Measurements from ENCODE around the gene PPM1M. TPM values are rescaled to one million over a fixed set of nuclear protein-coding genes. Genes with fewer than 3 reads are reported as not detected.

Gene PPM1M
- total RNA-seq, 1 donor from 2014 or later: 16.9 TPM

- Mint-ChIP-seq H3K9me3 (ENCODE audit: unreplicated experiment) (no peaks in the 10 kb centered on the region), H3K4me3 (ENCODE audit: unreplicated experiment) (no peak overlapping the region)
Observed at GRCh38 chr3:52253314-52254304, 8.1 kb downstream of the PPM1M start.

GRCh38 chr3:52254608-52255007 lies 9.0 kb downstream of the PPM1M start:
- H3K36me3 Mint-ChIP-seq (ENCODE audit: unreplicated experiment): peaks cover 47% of the 10 kb centered on the region
- H3K4me1 Mint-ChIP-seq (ENCODE audit: unreplicated experiment): no peaks in the 10 kb centered on the region
- H3K27ac Mint-ChIP-seq (ENCODE audit: unreplicated experiment): no peak overlapping the region
- TF ChIP-seq, protein P1, sequence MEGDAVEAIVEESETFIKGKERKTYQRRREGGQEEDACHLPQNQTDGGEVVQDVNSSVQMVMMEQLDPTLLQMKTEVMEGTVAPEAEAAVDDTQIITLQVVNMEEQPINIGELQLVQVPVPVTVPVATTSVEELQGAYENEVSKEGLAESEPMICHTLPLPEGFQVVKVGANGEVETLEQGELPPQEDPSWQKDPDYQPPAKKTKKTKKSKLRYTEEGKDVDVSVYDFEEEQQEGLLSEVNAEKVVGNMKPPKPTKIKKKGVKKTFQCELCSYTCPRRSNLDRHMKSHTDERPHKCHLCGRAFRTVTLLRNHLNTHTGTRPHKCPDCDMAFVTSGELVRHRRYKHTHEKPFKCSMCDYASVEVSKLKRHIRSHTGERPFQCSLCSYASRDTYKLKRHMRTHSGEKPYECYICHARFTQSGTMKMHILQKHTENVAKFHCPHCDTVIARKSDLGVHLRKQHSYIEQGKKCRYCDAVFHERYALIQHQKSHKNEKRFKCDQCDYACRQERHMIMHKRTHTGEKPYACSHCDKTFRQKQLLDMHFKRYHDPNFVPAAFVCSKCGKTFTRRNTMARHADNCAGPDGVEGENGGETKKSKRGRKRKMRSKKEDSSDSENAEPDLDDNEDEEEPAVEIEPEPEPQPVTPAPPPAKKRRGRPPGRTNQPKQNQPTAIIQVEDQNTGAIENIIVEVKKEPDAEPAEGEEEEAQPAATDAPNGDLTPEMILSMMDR (IDR thresholded peaks at IDR 0.05): no peak
- H3K9me3 Mint-ChIP-seq (ENCODE audit: unreplicated experiment): no peaks in the 10 kb centered on the region
- no peak overlapping the region for H3K4me3 Mint-ChIP-seq (ENCODE audit: unreplicated experiment)
- DNase-seq (ENCODE audit: extremely low spot score, unreplicated experiment): no peak
- H3K27me3 Mint-ChIP-seq (ENCODE audit: unreplicated experiment): no peaks in the 10 kb centered on the region

More at GRCh38 chr3:52253314-52254304, 8.1 kb downstream of the PPM1M start:
- Mint-ChIP-seq H3K27me3 (ENCODE audit: unreplicated experiment) (no peaks in the 10 kb centered on the region), H3K4me1 (ENCODE audit: unreplicated experiment) (no peaks in the 10 kb centered on the region), H3K36me3 (ENCODE audit: unreplicated experiment) (peaks cover 39% of the 10 kb centered on the region), H3K27ac (ENCODE audit: unreplicated experiment) (no peak overlapping the region)
- DNase-seq (ENCODE audit: extremely low spot score, unreplicated experiment): no peak
- TF ChIP-seq, protein P1 (IDR thresholded peaks at IDR 0.05): no peak

GRCh38 chr3:52256159-52256558 lies 10.6 kb downstream of the PPM1M start:
- no peak overlapping the region for H3K4me3 Mint-ChIP-seq (ENCODE audit: unreplicated experiment)
- DNase-seq (ENCODE audit: extremely low spot score, unreplicated experiment): no peak
- peaks cover 59% of the 10 kb centered on the region for H3K36me3 Mint-ChIP-seq (ENCODE audit: unreplicated experiment)
- no peaks in the 10 kb centered on the region for H3K27me3 Mint-ChIP-seq (ENCODE audit: unreplicated experiment)
- H3K4me1 Mint-ChIP-seq (ENCODE audit: unreplicated experiment): no peaks in the 10 kb centered on the region
- no peaks in the 10 kb centered on the region for H3K9me3 Mint-ChIP-seq (ENCODE audit: unreplicated experiment)
- no peak overlapping the region for H3K27ac Mint-ChIP-seq (ENCODE audit: unreplicated experiment)
- TF ChIP-seq, protein P1 (IDR thresholded peaks at IDR 0.05): no peak

DNA sequence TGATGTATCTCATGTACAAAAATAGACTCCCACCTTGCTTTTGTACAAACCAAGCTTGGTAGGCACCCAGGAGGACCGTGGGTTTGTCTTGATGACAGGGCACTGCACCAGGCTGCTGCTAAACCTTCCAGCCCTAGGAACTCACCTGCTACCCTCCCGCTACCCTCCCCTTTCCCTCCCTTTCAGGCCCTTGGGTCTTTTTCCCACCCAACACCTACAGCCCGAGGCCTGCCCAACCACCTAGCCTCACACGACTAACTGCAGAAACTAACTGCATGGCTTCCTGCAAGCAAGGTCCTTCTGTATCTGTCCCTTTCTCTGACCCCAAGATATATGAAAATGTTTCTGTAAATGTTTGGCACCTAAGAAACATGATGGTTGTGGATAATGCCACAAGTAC lies 11.1 kb downstream of the PPM1M start:
- TF ChIP-seq, protein P1 (IDR thresholded peaks at IDR 0.05): no peak
- no peak overlapping the region for H3K4me3 Mint-ChIP-seq (ENCODE audit: unreplicated experiment)
- no peaks in the 10 kb centered on the region for H3K4me1 Mint-ChIP-seq (ENCODE audit: unreplicated experiment)
- no peak overlapping the region for H3K27ac Mint-ChIP-seq (ENCODE audit: unreplicated experiment)
- H3K27me3 Mint-ChIP-seq (ENCODE audit: unreplicated experiment): no peaks in the 10 kb centered on the region
- peaks cover 64% of the 10 kb centered on the region for H3K36me3 Mint-ChIP-seq (ENCODE audit: unreplicated experiment)
- no peak for DNase-seq (ENCODE audit: extremely low spot score, unreplicated experiment)
- H3K9me3 Mint-ChIP-seq (ENCODE audit: unreplicated experiment): no peaks in the 10 kb centered on the region

- H3K9me3 Mint-ChIP-seq (ENCODE audit: unreplicated experiment): no peaks in the 10 kb centered on the region
- H3K36me3 Mint-ChIP-seq (ENCODE audit: unreplicated experiment): peaks cover 64% of the 10 kb centered on the region
- H3K4me3 Mint-ChIP-seq (ENCODE audit: unreplicated experiment): no peak overlapping the region
- H3K4me1 Mint-ChIP-seq (ENCODE audit: unreplicated experiment): no peaks in the 10 kb centered on the region
- H3K27me3 Mint-ChIP-seq (ENCODE audit: unreplicated experiment): no peaks in the 10 kb centered on the region
- DNase-seq (ENCODE audit: extremely low spot score, unreplicated experiment): no peak
- no peak overlapping the region for H3K27ac Mint-ChIP-seq (ENCODE audit: unreplicated experiment)
- TF ChIP-seq, protein P1 (IDR thresholded peaks at IDR 0.05): no peak
Observed at GRCh38 chr3:52257911-52258310, 12.4 kb downstream of the PPM1M start.
